ENCODE measurements around the gene EXOC4.
A peak's percentile ranks its signal among the peaks of the same experiment; 100 is the strongest.
"Not testable (repeated sequence)": the region's sequence is repeated elsewhere in the genome, so short reads cannot be mapped to it uniquely, and the experiment has no call there.

The EXOC4 gene

DNA sequence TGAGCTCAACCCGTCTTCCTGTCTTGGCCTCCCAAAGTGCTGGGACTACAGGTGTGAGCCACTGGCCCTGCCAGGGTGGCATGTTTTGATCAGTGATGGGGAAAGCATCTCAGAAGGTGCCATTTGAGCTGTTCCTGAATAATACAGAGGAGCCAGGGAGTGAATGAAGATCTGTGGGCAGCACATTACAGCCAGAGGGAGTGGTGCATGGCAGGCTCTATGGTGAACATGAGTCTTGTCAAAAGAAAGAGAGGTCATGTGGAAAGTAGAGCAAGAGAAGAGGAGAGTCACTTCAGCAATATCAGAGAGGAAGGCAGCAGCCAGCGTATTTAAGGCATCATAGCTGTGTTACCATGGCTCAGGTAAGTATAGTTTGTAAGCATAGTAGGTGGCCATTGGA, 598.5 kb downstream of the EXOC4 start:
- DNase-seq, result no peak

DNA sequence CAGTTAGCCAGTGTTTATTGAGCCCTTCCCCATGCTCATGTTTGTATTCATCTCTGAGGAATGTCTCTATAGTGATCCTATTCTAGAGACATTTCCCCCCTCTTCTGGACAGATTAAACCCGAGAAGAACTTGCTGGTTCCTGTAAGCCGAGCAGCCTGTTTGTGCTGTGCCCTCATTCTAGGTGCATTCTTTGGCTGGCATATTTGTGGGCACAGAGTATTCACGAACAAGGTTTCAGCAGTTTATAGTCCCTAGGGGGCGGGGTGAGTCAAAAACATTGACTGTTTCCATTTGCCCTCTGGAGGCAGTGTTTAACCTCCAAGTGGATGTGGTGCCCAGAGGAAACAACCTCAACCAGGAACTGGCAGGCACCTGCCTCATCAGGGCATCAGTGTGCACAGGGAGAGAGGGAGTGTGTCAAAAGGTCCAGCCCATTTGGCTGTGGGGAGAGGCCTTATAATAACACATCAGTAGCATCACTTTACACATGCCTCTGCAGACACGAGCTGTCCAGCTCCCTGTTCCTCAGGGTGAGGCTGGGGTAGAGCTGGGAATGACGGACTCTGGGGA, 600.9 kb downstream of the EXOC4 start:
- DNase-seq, result no peak

DNA sequence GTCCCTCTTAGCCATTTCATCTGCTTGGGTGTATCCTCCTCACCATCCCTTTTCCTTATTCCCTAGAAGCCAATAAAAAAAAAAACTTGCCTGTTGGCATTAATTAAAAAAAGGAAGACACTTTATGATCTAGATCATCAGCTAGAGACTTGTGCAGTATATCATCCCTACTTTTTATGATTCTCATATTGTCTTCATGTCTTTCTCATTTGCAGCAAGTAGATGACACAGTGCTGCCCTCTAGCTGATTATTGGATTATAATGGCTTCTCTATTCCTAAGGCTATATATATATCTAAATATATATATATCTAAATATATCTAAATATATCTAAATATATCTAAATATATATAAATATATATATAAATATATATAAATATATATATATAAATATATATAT, 601.9 kb downstream of the EXOC4 start:
- DNase-seq, result peak in 1 of 2 donors; percentile 29

DNA sequence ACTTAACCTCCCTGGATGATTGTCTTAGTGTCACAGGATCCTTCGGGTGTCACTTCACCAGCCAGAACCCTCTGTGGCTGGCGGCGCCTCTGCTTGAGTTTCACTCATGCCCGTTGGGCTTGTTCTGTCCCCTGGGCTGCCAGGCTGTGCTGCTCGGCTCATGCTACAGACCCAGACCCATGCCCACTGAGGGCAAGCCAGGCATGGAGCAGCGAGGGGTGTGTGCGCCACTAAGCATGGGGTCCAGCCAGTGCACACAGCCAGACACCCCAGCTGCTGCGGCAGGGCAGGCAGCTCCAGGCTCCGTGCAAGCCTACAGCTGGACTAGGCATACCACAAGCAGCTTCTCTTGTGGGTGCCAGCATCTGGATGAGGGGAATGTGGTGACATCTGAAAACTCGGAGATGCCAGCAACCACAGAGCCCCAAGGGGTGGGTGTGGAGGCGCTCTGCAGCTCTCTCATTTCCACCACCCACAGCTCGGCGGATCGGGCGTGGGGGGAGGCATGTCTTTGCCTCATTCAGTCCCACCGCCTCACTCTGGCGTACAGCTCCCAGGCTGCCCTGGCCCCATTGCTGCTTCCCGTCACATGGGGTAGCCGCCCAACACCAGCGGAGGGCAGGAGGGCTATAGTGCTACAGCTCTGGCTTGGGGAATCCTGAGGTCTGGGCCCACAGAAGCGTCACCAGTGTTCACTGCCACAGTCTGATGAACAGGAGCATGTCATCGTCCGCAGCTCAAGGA, 604.7 kb downstream of the EXOC4 start:
- no peak for DNase-seq

DNA sequence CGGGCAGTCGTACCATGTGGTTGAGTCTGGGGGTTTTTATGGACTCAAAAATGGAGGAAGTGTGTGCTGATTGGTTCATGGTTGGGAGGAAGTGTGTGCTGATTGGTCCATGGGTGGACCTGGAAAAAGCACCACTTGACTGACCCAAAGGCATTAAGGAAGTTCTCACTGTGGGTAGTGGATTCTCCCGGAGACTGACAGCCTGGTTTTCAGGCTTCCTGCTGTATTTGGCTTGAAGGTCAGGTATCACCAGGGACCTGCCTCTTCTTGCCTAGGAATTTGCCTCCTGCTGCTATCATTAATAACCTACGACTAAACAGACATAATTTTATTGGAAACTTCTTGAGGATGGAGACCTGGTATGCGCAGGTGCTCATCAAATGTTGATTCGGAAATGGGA, 605.4 kb downstream of the EXOC4 start:
- no peak for DNase-seq

DNA sequence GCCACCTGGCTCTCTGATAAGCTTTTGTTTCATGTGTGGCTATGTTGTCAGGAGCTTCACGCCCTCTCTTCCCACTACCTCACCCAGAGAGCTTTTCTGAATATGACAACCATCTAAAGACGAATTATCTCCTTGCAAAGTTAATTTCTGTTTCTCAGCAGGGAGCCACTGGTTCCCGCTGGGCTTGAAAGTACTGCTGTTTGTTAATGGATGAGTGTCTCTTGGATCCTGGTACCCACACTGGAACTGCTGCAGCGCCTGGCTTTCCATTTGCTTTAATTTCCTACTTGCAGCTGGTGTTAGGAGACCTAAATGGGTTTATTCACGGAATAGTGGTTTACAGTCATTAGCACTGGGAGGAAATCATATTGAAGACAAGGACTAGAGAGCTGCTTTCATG, 606.4 kb downstream of the EXOC4 start:
- DNase-seq, result no peak

DNA sequence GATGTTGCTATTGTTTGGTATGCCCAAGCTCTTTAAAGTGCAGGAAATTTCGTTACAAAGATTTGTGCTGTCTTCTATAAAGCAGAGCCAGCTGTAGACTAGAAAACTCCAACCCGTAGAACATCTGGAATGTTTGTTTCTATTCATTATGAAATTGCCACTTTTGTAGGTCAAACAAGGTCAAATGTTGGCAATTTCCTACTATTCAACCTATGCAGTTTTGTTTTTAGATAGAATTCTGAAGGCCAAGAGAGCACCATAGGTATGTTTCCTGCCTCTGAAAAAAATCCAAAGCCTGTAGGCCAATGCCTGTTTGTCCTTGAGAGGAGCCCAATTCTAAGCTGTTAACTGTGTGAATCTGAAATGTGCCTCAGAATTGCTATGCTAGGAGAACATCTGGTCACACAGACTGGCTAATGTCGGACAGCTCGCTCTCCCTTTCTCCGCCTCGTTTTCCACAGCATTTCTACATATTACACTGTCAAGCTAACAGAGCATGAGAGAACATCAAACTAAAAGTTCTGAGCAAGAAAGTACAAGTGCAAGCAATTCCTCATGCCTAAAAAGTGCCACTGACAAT, 607.1 kb downstream of the EXOC4 start:
- DNase-seq, result no peak

DNA sequence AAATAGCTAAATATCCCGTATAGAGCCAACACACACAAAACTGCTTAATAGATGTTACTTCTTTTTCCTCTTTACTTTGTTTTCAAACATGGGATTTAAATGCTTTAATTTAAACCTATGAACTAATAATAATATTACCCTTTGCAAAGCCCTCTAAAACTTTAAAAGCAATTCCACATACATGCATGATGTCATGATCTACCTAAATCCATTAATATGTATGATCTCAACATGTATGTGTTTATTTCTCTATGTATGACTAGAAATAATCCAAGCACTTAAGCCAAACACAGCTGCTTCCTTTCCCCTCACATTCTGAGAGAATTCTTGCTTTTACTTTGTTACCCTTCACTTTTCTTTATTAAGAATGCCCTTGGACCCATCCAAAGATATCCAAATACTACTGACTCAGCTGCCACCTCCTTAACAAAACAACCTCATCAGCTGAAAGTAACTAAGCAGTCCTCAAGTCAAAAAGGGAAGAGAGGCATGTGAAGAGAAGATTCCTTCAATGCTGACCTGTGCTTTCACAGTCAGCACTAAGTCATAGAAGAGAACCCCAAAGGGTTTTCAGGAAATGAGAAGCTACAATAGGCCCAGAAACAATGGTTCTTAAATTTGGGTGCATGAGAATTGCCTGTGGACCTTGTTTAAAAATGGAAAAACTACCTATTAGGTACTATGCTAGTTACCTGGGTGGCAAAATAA, 607.9 kb downstream of the EXOC4 start:
- no peak for DNase-seq

DNA sequence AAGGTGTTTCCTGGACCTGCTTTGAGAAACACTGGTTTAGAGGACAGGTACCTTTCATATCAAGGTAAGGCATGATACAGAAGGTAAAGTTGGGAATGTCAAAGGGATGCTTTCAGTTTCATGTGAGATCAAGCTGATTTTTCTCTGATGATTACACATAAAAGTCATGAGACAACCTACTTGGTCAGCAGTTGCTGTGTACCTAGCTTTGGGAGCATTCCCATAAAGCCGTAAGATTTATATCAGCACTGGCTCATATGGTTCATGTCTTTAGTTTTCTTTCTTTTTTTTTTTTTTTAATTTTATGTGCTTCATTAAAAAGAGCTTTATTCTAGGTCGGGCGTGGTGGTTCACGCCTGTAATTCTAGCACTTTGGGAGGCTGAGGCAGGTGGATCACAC, 609.0 kb downstream of the EXOC4 start:
- DNase-seq, result no peak

DNA sequence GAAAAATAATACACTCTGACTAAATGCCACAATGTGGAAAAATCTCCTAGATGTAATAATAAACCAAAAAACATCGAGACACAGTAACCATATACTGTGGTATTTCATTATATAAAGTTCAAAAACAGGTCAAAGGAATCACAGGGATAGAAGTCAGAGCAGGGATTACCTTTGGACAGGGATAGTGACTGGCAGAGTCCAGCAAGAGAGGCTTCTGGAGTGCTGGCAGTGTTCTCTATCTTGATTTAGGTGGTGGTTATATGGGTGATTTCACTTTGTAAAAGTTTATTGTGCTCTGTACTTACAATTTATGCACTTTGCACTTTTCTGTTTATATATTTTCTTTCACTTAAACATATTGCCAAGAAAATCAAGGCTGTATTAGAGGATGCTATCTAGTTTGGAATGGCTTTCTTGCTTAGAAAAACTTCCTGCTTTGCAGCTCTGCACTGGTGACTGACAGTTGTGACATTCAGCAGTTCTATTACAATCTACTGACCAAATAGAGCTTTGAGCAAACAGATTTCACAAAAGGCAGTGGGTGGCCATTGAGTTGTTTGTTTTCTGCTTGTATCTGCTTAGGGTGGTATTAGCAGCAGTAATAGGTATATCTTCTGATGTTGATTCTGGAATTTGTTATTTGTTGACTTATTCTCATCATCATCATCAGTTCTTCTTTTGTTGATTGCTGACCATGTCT, 610.6 kb downstream of the EXOC4 start:
- no peak for DNase-seq

DNA sequence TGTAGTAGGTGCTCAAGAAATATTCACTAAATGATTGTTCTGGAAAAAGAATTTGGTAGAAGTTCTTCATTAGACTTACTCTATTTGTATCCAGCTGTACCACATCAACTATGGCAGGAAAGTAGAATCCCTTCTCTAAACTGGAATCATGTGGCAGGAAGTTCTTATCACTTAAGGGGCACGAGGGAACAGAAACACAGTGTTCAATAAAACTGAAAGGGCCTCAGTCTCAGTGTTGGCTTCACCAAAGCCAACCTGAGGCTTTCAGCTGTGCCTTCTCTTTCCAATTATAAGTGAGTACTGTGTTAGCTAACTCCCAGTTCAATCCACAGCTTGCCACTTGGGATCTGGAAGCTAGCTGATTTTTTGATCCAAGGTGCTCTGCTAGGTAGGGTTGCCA, 616.7 kb downstream of the EXOC4 start:
- DNase-seq, result no peak

DNA sequence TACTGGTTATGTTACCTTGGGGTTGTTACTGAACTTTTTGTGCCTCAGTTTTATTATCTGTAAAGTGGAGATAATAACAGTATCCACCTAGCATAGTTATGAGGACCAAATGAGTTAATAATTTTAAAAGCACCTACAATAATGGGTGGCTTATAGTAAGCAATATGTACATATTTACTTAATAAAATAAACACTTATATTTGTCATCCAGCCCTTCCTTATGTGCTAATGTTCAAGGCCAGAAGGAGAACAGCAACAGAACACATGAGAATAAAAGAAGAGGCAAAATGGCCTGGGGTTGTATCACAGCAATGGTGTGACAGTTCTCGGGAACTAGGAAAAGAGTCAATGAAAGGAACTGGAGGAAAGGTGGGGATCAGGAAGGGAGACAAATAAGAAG, 618.9 kb downstream of the EXOC4 start:
- no peak for DNase-seq

DNA sequence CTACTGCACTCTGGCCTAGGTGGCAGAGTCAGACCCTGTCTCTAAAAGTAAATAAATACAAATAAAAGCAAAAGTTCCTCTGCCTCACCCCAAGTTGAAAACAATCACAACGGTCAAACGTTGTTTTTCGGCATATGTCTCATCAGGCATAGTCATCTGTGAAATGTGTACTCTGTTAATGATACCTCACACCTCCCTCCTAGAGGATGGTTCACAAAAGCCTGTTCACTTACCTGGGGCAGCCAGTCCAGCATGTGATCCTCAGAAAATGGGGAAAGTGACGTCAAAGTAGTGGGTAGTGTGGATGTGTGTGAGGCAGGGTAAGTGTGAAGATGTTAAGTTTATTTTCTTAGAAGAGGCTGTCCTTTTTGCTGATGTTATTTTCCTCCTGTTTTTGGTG, 620.3 kb downstream of the EXOC4 start:
- DNase-seq, result no peak

DNA sequence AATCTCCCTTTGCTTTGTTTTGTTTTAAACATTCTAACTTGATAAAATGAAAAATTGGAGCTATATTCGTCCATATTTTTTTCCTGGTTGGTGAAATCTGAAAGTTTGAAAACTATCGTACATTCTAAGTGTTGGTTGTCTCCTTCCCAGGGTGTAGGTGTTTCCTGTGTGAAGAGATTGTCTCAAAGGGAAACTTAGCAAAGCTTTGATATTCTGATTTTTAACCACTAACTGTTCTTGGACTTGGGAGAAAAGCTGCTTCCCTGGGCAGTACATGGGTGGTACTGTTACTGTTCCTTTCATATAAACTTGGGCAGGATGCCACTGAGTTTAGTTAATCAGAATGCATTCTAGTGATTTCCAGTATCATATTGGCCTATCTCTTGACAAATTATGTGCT, 620.8 kb downstream of the EXOC4 start:
- no peak for DNase-seq

DNA sequence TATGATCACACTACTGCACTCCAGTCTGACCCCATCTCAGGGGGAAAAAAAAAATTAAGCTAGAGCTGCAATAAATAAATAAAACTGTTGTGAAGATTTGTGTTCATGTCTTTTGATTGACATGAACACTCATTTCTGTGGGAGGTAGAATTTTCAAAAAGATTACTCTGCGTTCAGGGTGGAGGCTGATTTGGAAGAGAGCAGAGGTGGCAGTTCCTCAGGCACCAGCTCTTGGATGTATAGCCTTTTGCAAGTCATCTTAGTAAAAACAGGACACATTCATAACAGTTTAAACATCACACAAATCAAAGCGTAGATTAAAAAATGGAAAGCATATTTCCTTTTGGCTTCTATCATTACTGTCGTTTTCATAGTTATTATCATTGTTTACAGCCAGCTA, 630.7 kb downstream of the EXOC4 start:
- no peak for DNase-seq

DNA sequence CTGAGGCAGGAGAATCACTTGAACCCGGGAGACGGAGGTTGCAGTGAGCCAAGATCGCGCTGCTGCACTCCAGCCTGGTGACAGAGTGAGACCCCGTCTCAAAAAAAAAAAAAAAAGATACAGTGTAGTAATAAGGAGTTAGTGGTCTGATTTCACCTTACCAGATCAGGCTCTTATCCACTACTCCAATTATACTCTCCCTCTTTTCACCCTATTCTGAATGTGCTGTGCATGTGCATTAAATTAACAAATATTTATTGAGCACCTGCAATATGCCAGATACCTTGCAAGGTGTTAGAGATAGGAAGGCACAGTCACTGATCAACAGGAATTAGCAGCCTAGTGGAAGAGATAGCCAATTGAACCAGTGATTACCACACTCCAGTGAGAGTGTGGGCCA, 632.3 kb downstream of the EXOC4 start:
- DNase-seq, result no peak

DNA sequence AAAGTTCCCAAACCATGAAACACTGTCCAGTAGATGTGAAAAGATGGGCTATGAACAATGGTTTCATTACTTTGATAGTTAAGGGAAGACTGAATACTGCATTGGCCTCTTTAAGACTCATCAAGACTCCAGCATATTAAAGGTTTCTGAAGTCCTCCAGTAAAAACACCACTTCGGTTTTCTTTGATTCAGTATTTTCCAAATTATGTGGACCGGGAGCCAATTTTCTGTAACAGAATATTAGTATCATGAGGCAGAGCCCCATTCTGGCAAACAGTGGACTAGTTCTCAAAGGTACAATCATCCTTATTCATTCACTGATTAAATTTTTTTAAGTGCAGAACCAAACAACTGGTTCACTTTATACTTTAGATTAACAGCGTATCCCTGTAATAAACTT, 633.2 kb downstream of the EXOC4 start:
- no peak for DNase-seq

DNA sequence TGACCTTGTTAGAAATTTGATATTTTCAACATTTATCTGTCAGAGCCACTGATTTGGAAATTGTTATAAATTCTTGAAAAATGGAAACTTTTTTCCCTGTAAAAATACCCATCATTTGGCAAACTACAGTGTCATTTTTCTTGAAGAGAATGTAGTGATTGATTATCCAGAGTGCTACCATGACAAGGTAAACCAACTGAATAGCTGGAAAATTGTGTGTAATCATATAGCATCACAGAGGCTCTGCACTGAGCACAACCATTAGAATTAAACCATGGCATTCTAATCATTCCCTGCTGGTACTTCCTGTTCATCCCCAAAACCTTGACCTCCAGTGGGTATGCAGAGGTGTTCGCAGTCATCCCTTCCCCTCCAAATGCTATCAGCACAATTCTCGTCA, 633.9 kb downstream of the EXOC4 start:
- no peak for DNase-seq

DNA sequence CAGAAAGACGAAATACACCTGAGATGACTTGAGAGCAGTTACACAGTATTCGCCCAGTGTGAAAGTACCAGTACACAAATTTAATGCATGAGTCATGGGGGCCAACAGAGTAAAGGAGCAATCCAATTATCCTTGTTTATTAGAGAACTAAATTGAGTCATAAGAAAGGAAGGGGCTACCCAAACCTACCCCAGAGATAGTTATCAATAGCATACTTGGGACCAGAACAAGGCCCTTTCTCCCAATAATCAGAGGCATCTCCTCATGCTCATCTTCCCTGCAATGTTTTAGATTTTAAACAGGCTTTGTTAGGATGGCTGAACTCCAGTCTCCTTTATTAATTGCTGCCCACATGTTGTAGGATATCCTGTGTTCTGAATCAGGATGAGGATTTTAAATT, 634.6 kb downstream of the EXOC4 start:
- no peak for DNase-seq

DNA sequence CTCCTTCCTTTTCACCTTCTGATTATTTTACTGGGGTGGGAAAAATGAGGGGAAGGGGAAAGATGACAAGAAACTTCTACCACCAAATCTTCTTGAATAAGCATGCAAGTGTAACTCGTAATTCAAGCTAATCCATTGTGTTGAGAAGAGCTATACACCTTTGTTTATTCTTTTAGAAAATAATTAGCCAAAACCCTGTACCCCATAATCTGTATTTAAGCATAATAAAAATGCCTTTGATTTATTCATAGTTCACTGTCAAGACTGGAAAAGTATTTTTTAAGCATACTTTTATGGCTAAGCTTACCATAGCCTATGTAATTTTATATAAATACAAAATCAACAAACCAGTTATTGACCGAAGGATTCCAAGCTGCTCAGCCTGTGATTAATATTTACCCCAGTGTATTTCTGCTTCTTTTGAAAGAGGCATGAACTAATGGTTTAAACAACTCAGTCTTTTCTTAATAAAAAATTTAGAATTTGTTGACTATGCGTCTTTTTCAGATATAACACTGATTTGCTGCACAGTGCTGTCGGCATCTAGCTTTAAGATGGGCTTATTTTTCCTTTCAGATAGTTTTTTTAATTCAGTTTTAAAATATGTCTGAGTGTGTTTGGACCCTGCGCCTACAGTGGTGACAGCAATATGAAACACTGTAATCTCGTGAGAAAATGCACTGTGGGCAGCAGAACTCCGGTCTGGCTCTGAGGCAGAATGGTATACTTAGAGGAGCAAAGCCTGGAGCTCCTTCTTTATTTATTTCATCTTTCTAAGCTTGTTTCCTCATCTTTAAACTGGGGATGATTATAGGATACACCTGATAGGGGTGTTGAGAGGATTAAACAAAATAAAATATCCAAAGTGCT, 635.4 kb downstream of the EXOC4 start:
- no peak for DNase-seq

DNA sequence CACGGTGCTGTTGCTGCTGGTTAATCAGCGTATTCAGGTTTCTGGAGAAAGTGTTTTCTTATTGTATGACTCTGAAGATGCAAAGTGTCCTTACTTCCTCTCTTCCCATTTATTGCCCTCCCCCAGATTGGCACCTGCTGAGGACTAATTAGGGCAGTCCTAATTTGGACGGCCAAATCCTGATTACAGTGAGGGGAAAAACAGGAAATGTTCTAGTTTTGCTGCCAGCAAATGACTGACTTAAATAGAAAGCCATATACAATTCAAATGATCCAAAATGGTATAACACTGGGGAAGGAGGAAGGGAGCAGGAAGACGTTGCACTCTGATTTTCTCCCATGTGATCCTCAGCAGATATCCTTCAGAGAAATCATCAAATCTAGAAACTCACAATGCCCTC, 651.9 kb downstream of the EXOC4 start:
- DNase-seq, result no peak

DNA sequence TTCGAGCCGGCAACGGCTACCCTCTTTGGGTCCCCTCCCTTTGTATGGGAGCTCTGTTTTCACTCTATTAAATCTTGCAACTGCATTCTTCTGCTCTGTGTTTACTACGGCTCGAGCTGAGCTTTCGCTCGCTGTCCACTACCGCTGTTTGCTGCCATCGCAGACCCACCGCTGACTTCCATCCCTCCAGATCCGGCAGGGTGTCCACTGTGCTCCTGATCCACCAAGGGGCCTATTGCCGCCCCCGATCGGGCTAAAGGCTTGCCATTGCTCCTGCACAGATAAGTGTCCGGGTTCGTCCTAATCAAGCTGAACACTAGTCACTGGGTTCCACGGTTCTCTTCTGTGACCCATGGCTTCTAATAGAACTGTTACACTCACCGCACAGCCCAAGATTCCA, 653.7 kb downstream of the EXOC4 start:
- DNase-seq, result not testable (repeated sequence)

Measured in hippocampal formation (tissue), 2 donors.